Measurements from ENCODE around the gene SMIM14.
A peak's percentile ranks its signal among the peaks of the same experiment; 100 is the strongest.

SMIM14 gene

GRCh38 chr4:39527296-39528060, 111.2 kb downstream of the SMIM14 start, which contains the start of gene UGDH:
Gene UGDH (minus strand): TSS chr4:39527439. CDS start chr4:39521512, 5,927 bp downstream.
- H3K4me3 ChIP-seq (replicated peaks in 1 of 2; ENCODE audit: low read depth in 2 of 2, low read length in 2 of 2), result peak within 1 kb of the TSS; percentile 86 to 92
- DNase-seq (ENCODE audit: low read depth in 2 of 2), result peak; percentile 98 to 100
- TF ChIP-seq CTCF (IDR thresholded peaks at IDR 0.05; ENCODE audit: low read depth, low read length), result no peak

- H3K4me3 ChIP-seq (replicated peaks in 1 of 2; ENCODE audit: low read depth in 2 of 2, low read length in 2 of 2), result peak overlapping the region; percentile 86 to 92
- no peak for TF ChIP-seq CTCF (IDR thresholded peaks at IDR 0.05; ENCODE audit: low read depth, low read length)
- no peak for DNase-seq (ENCODE audit: low read depth in 2 of 2)
Measured at GRCh38 chr4:39526765-39527295, 111.8 kb downstream of the SMIM14 start.

GRCh38 chr4:39525822-39526690, 112.6 kb downstream of the SMIM14 start:
- H3K4me3 ChIP-seq (replicated peaks in 1 of 2; ENCODE audit: low read depth in 2 of 2, low read length in 2 of 2), result peak overlapping the region; percentile 86 to 92
- TF ChIP-seq CTCF (IDR thresholded peaks at IDR 0.05; ENCODE audit: low read depth, low read length), result no peak
- DNase-seq (ENCODE audit: low read depth in 2 of 2), result no peak

GRCh38 chr4:39524161-39524957, 114.3 kb downstream of the SMIM14 start:
- no peak overlapping the region for H3K4me3 ChIP-seq (replicated peaks in 1 of 2; ENCODE audit: low read depth in 2 of 2, low read length in 2 of 2)
- no peak for TF ChIP-seq CTCF (IDR thresholded peaks at IDR 0.05; ENCODE audit: low read depth, low read length)
- no peak for DNase-seq (ENCODE audit: low read depth in 2 of 2)

GRCh38 chr4:39522068-39522467, 116.6 kb downstream of the SMIM14 start:
- no peak for DNase-seq (ENCODE audit: low read depth in 2 of 2)
- TF ChIP-seq CTCF (IDR thresholded peaks at IDR 0.05; ENCODE audit: low read depth, low read length), result no peak
- no peak overlapping the region for H3K4me3 ChIP-seq (replicated peaks in 1 of 2; ENCODE audit: low read depth in 2 of 2, low read length in 2 of 2)

- no peak overlapping the region for H3K4me3 ChIP-seq (replicated peaks in 1 of 2; ENCODE audit: low read depth in 2 of 2, low read length in 2 of 2)
- peak; percentile 56 to 79 for DNase-seq (ENCODE audit: low read depth in 2 of 2)
- TF ChIP-seq CTCF (IDR thresholded peaks at IDR 0.05; ENCODE audit: low read depth, low read length), result no peak
Measured at GRCh38 chr4:39521253-39521919, 117.3 kb downstream of the SMIM14 start.
